Medulla oblongata (tissue), 1 donor: ENCODE data around the gene SLC7A1.

Source experiments
- DNase-seq: peaks from one replicate; pipeline ENCODE4 v3.0.0-alpha.2; 2015; ENCODE audit errors: extremely low spot score

The SLC7A1 gene

DNA sequence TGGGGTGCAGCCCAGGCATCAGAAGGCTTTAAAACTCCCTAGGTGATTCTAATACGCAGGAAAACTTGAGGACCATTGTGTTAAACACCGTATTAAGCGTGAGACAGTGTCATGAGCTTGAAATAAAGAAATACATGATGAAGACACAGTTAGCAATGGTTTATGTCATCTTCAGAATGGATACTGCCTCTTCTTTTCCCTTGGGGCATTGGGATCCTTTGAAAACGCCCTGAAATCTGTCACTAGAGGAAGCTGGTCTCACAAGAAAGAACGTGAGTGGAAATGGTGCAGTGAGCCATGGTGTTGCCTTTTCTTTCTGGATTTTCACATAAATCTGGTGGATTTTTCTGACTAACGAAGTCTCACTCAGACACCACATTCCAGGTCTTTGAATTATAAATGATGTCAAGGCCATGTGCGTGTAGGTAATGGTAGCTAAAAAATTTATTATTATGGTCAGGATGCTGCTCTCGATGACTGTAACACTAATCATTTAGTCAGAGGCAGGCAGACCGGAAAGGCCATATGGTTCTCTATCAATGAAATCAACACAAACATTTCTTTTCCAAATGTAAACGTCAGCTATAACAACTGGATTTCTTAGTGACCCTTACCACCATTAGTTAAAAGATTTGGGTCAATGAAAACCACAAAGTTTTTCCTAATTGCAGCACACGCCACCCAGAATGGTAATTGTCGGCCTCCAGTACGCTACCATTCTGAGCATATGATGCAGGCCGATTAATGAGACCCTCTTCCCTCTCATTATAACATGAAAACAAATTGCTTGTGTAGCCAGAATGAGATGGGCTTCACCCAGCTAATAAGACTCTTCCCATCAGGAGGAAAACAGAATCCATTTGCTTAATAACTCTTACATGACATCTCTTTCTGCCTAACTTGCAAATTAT is 105.6 kb downstream of the SLC7A1 start:
- DNase-seq = no peak

DNA sequence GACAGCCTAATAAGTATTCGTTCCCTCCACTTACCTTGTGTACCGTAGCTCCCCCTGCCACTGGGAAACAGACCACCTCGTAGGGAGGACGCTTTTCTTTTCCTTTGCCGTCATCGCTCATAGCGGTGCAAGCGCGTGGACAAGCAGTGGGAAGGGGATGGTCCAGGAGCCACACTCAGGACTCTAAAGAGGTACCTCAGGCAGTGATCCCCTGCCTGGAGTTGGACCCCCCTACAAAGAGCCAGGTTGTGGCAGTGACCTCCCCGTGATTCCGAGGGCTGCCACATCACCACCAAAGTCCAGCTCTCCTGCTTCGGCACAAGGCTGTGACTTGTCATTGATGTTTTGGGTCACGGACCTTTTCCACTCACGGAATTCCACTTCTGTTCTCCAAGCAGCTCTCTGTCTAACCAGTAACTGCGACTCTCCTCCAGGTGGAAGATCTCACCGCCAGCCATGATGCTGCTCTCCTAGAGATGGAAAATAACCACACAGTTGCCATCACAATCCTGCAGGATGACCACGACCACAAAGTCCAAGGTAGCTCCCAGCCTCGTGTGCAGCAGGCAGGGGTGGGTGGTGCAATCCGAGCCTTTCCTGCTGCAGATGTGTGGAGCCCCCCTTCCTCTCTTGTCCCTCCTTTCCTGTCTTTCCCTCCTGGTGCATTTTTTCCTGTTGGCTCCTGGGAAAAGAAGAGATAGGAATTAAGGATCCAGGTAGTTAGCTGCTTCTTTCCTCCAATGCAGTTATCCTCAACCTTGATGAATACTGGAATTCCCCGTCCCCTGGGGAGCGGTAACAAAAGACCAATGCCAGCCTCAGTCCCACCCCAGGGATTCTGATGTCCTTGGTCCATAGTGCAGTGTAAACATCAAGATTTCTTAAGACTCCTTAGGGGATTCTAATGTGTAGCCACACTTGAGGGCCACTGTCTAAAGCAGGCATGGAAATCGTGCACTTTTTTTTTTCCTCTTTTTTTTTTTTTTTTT is 107.7 kb downstream of the SLC7A1 start:
- DNase-seq = no peak

GRCh38 chr13:29486551-29486950 is 108.9 kb downstream of the SLC7A1 start:
- no peak for DNase-seq

GRCh38 chr13:29484796-29485195 is 110.7 kb downstream of the SLC7A1 start:
- DNase-seq = no peak

GRCh38 chr13:29484236-29484635 is 111.3 kb downstream of the SLC7A1 start:
- no peak for DNase-seq

- no peak for DNase-seq
Observed at GRCh38 chr13:29483623-29484022, 111.9 kb downstream of the SLC7A1 start.

DNA sequence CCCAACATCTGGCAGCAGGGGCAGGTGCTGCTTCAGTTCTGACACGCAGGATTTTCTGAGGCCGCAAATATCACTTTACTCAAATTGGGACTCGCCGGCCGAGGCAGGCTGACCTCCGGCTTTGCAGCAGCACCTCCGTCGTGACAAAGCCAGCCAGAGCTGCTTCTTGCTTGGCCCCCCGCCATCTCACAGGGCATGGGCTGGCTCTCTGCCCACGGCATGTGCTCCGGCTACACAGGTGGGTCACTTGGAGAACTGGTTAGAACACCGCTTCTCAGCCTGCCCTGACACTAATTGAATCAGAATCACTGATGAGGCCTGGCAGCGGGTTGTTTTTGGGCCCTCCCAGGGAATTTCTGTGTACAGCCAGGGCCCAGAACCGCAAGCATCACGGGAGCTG is 112.3 kb downstream of the SLC7A1 start:
- no peak for DNase-seq

DNA sequence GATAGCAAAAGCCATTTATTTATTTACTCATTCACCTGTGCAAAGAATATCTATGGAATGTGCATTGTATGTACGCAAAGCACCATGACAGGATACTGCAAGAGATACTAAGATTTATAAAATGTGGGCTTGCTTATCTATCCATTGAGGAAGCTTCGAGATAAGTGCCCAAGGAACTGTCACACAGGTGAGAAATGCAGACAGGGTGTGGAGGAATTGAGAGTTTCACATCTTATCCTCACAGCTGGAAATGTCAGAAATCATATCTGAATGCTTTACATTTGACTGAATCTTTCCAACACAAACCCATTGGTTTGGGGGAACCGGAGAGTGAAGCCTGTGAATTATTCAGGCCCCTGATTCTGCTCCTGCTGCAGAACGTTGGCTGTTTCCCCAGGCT is 113.0 kb downstream of the SLC7A1 start:
- DNase-seq = no peak

DNA sequence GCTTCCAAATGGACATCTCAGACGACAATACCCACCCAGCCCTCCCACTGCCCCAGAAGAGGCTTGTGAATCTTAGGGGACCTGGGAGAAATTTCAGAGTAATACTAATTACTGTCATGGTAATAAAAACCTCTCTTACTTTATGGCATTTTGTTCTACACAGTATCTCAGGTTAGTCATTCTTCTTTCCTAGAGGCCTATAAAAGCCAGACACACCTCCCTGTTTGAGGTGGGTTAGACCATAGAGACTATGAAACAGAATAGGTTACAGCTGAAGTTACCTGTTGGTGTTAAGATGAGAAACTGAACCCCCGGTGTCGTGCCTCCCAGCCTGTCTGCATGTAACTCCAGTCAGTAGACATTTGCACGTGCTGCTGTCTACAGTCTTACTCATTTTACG is 113.9 kb downstream of the SLC7A1 start:
- no peak for DNase-seq

GRCh38 chr13:29480893-29481525 is 114.5 kb downstream of the SLC7A1 start:
- DNase-seq = peak; percentile 28

DNA sequence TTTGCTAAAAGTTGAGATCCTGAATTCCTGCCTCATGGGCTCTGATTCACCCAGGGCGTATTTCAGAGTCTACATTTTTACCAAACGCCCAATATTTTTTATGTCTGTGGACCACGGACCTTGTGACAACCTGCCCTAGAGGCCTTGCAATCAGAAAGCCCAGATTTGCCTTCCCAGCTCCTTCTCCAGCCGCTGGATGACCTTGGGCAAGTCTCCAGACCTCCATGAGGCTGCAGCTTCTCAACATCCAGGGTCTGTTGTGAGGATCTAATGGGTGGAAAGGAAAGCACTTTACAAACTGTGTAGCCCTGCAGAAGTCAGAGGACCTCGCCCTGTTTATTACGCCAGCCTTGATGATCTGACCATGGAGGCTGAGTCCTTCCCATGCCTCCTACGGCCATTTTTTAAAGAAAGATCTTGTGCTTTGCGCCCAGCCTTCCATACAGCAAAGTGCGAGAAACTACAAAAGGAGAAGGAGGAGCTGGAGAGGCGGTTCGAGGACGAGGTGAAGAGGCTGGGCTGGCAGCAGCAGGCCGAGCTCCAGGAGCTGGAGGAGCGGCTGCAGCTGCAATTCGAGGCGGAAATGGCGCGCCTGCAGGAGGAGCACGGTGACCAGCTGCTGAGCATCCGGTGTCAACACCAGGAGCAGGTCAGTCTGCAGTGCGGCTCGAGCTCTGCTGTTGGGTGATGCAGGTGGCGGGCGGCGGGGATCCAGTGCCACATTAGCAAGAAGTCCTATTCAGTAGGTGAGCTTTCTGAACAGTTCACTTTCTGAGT is 115.6 kb downstream of the SLC7A1 start:
- no peak for DNase-seq

GRCh38 chr13:29476046-29476445 is 119.4 kb downstream of the SLC7A1 start:
- no peak for DNase-seq

GRCh38 chr13:29474991-29475390 is 120.5 kb downstream of the SLC7A1 start:
- DNase-seq = no peak

- no peak for DNase-seq
Observed at GRCh38 chr13:29473166-29473565, 122.3 kb downstream of the SLC7A1 start.

DNA sequence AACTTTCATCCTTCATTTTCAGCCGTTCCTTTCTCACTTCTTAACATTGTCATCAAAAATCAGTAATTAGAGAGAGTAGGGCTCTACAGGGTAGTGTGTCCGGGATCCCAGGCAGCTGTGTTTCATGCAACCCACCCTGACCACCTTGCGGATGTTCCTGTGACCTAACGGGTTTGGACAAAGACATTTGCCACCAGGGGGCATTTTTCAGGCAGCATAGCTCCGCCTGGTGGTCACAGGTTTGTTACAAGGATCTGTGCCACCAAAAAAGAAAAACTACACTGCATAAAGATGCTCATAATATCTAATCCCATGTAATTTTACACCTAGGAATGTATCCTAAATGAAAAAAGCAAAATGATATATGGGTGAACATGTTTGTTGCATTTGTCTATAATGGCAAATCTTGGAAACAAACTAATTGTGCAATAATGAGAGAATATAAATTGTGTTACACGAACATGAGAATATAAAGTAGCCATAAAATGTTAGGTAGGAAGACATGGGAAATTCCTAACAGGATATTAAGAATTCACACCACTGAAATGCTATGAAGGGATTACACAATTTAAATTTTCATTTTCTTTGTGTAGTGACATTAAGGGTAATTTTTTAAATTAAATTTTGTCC is 123.0 kb downstream of the SLC7A1 start:
- peak; percentile 33 for DNase-seq

DNA sequence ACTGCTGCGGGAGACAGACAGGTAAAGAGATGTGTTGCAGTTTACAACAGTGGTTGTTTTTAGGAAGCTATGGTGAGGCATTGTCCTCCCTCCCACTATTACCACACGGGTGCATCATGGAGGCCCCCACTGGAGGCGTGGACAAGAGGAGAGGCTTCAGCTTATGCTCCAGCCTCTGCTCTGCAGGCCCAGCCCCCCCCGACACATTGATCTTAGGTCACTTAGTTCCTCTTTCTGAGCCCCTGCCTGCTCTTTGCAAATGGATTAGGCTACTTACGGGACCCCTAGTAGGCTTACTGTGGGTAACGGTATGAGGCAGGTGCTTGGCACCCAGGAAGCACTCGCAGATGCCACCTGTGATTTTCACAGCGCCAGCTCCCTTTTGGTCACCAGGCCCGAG is 123.9 kb downstream of the SLC7A1 start:
- DNase-seq = no peak

GRCh38 chr13:29465741-29466293 is 129.7 kb downstream of the SLC7A1 start:
- DNase-seq = peak; percentile 9

GRCh38 chr13:29464105-29464679 is 131.3 kb downstream of the SLC7A1 start:
- DNase-seq = no peak

- no peak for DNase-seq
Observed at GRCh38 chr13:29459813-29460355, 135.6 kb downstream of the SLC7A1 start.
